ENCODE results near the gene SIGLEC12.

- TF ChIP-seq, protein P1, sequence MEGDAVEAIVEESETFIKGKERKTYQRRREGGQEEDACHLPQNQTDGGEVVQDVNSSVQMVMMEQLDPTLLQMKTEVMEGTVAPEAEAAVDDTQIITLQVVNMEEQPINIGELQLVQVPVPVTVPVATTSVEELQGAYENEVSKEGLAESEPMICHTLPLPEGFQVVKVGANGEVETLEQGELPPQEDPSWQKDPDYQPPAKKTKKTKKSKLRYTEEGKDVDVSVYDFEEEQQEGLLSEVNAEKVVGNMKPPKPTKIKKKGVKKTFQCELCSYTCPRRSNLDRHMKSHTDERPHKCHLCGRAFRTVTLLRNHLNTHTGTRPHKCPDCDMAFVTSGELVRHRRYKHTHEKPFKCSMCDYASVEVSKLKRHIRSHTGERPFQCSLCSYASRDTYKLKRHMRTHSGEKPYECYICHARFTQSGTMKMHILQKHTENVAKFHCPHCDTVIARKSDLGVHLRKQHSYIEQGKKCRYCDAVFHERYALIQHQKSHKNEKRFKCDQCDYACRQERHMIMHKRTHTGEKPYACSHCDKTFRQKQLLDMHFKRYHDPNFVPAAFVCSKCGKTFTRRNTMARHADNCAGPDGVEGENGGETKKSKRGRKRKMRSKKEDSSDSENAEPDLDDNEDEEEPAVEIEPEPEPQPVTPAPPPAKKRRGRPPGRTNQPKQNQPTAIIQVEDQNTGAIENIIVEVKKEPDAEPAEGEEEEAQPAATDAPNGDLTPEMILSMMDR (IDR thresholded peaks at IDR 0.05; ENCODE audit: low read length), result no peak
- no peak for TF ChIP-seq EZH2 (IDR thresholded peaks at IDR 0.05; ENCODE audit: borderline replicate concordance, low read length)
Observed at GRCh38 chr19:51535535-51535934, 33.9 kb upstream of the SIGLEC12 start.
